Measurements from ENCODE around the gene CSNK1E. TPM values are rescaled to one million over a fixed set of nuclear protein-coding genes. Genes with fewer than 3 reads are reported as not detected.

The CSNK1E gene
- total and polyA plus RNA-seq, 2 donors from 2014 or later: 33.6 to 101 TPM

DNA sequence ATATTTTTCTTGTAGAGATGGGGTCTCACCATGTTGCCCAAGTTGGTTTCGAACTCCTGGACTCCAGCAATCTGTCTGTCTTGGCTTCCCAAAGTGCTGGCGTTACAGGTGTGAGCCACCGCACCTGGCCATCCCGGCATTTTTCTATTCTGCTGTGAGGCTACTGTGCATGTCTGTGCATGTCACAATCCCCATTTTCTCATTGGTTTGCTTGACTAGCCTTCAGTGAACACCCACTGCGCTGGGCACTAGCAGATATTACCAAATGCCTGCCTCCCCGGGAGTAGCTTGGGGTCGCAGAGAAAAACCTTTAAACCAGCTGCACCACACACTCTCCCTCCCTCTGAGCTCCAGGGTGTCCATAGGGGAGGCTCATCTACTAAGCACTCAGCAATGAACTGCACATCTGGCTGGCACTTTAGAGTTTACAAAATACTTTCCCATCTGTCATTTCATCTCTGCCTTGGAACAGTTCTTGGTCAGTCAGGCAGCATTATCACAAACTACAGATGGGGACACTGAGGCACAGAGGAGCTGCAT lies 4.9 kb downstream of the CSNK1E start:
- FAIRE-seq: no peak
- Histone ChIP-seq H3K9ac (ENCODE audit: low read length in 3 of 3) (no peak overlapping the region), H3K27ac (ENCODE audit: low read depth in 2 of 2, low read length in 2 of 2) (peak overlapping the region; percentile 85 to 95), H3K36me3 (ENCODE audit: control insufficient read depth in 2 of 3, insufficient read depth in 3 of 3, low read length in 3 of 3) (peaks cover 0 to 6% (median 3%) of the 10 kb centered on the region in 3 donors), H3K4me3 (ENCODE audit: low read length in 3 of 3) (no peak overlapping the region), H3K4me1 (ENCODE audit: control insufficient read depth in 2 of 3, insufficient read depth in 2 of 3, low read depth in 1 of 3, low read length in 3 of 3) (peaks cover 0 to 36% (median 7%) of the 10 kb centered on the region in 3 donors), H3K9me3 (ENCODE audit: control insufficient read depth in 2 of 3, insufficient read depth in 1 of 3, low read length in 3 of 3) (no peaks in the 10 kb centered on the region), H3K27me3 (ENCODE audit: control insufficient read depth, insufficient read depth, low read length) (no peaks in the 10 kb centered on the region)
- no peak for TF ChIP-seq CTCF (IDR thresholded peaks at IDR 0.05; ENCODE audit: borderline replicate concordance, extremely low read depth, insufficient read depth)
- intact Hi-C loops (cut with DNase I): no loop called here
- no peak for DNase-seq

DNA sequence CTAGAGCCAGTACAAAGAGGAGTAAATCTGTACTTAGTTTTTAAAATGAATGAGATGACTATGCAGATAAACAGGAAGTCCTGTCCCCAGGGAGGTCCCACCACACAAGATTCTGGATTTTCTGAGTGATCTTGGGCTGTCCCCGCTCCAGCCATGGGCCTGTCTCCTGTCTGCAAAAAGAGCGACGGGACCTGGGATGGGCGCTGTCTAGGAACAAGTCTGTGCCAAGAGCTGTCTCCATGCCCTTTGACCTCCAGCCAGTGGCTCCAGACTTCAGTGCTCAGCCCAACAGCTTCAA lies 6.0 kb downstream of the CSNK1E start:
- Histone ChIP-seq H3K9ac (ENCODE audit: low read length in 3 of 3) (no peak overlapping the region), H3K36me3 (ENCODE audit: control insufficient read depth in 2 of 3, insufficient read depth in 3 of 3, low read length in 3 of 3) (peaks cover 0 to 6% (median 3%) of the 10 kb centered on the region in 3 donors), H3K4me3 (ENCODE audit: low read length in 3 of 3) (no peak overlapping the region), H3K27ac (ENCODE audit: low read depth in 2 of 2, low read length in 2 of 2) (peak overlapping the region; percentile 13 to 53), H3K4me1 (ENCODE audit: control insufficient read depth in 2 of 3, insufficient read depth in 2 of 3, low read depth in 1 of 3, low read length in 3 of 3) (peaks cover 0 to 36% (median 7%) of the 10 kb centered on the region in 3 donors), H3K9me3 (ENCODE audit: control insufficient read depth in 2 of 3, insufficient read depth in 1 of 3, low read length in 3 of 3) (no peaks in the 10 kb centered on the region), H3K27me3 (ENCODE audit: control insufficient read depth, insufficient read depth, low read length) (no peaks in the 10 kb centered on the region)
- TF ChIP-seq CTCF (IDR thresholded peaks at IDR 0.05; ENCODE audit: borderline replicate concordance, extremely low read depth, insufficient read depth): no peak
- no peak for DNase-seq
- FAIRE-seq: no peak
- intact Hi-C loops (cut with DNase I): no loop called here

DNA sequence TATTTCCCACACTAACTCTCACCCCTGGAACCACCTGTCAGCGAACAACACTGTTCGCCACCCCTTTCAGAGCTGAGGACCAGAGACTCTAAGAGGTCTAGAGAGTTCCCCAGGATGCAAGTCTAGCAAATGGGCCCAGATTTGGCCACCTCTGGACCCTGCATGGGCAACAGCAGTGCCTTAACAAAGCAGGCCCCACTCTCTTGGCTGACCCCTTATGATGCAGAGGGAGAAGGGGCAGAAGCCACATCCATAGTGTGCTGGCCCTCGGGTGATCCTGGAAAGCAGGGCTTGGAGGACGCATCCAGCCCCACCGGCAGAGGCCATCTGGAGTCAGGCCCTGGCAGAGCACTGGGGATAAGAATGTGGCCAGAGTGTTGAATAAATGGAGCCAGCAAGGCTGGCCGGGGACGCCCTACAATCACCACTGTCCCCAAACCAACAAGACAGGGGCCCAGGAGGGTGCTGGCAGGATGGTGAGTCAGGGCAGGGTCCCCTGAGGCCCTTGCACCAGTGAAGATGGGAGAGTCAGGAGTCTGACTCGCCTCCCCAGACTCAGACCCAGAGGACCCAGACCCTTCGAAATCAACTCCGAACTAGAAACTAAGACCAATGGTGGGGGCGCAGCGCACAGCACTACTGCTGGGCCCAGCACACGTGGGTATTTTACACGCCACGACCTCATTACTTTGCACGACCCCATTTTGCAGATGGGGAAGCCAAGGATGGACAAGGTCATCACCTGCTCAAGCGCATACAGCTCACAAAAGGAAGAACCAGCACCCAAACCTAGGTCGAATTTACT lies 6.5 kb downstream of the CSNK1E start:
- peaks cover 0 to 41% (median 12%) of the 10 kb centered on the region in 3 donors for H3K4me1 ChIP-seq (ENCODE audit: control insufficient read depth in 2 of 3, insufficient read depth in 2 of 3, low read depth in 1 of 3, low read length in 3 of 3)
- no peak for DNase-seq
- peak overlapping the region in 1 of 3 donors; percentile 12 for H3K9ac ChIP-seq (ENCODE audit: low read length in 3 of 3)
- H3K27ac ChIP-seq (ENCODE audit: low read depth in 2 of 2, low read length in 2 of 2): peak overlapping the region; percentile 53 to 54
- H3K4me3 ChIP-seq (ENCODE audit: low read length in 3 of 3): no peak overlapping the region
- FAIRE-seq: no peak
- H3K9me3 ChIP-seq (ENCODE audit: control insufficient read depth in 2 of 3, insufficient read depth in 1 of 3, low read length in 3 of 3): no peaks in the 10 kb centered on the region
- peaks cover 0 to 6% (median 3%) of the 10 kb centered on the region in 3 donors for H3K36me3 ChIP-seq (ENCODE audit: control insufficient read depth in 2 of 3, insufficient read depth in 3 of 3, low read length in 3 of 3)
- intact Hi-C loops (cut with DNase I): no loop called here
- no peaks in the 10 kb centered on the region for H3K27me3 ChIP-seq (ENCODE audit: control insufficient read depth, insufficient read depth, low read length)
- TF ChIP-seq CTCF (IDR thresholded peaks at IDR 0.05; ENCODE audit: borderline replicate concordance, extremely low read depth, insufficient read depth): no peak
